IPS DF 6.9 (cell line): ENCODE data around the gene MLN.

Experiments
- DNase-seq: peaks from one replicate; pipeline ENCODE4 v3.0.0-alpha.2; 2013; ENCODE audit warnings: low read depth, low spot score
- H3K27ac ChIP-seq: one replicate; pipeline ENCODE4 v1.5.1; 2013; ENCODE audit warnings: low read length, control low read depth
- H3K27me3 ChIP-seq: 2 replicates; pipeline ENCODE4 v1.6.1; 2013; ENCODE audit warnings: mild to moderate bottlenecking, low read length; ENCODE audit not compliant: control insufficient read depth, insufficient read depth
- H3K36me3 ChIP-seq: 2 replicates; pipeline ENCODE4 v1.6.1; 2013; ENCODE audit warnings: low read length; ENCODE audit not compliant: control insufficient read depth, insufficient read depth
- H3K4me1 ChIP-seq: 2 replicates; pipeline ENCODE4 v1.6.1; 2013; ENCODE audit warnings: low read length; ENCODE audit not compliant: control insufficient read depth, insufficient read depth
- H3K4me3 ChIP-seq: 2 replicates; pipeline ENCODE4 v1.5.1; 2013; ENCODE audit warnings: mild to moderate bottlenecking, low read length
- H3K9me3 ChIP-seq: 2 replicates; pipeline ENCODE4 v1.6.1; 2013; ENCODE audit warnings: low read length, inconsistent platforms; ENCODE audit not compliant: control insufficient read depth, insufficient read depth
- WGBS: extraction: QIAGEN DNeasy Blood & Tissue Kit; methylation state at CpG from one replicate; pipeline ENCODE4 v1.1.7; 2013; ENCODE audit warnings: mixed read lengths, missing lambda C conversion rate; ENCODE audit not compliant: insufficient read length, insufficient coverage; 5-methylcytosine and 5-hydroxymethylcytosine counted together

Gene MLN

GRCh38 chr6:33800248-33800969, 3.4 kb downstream of the MLN start:
- H3K4me1 ChIP-seq, result peaks cover 5% of the 10 kb centered on the region; the same call in 1 of the 2 replicates
- no peak overlapping the region for H3K4me3 ChIP-seq
- H3K27ac ChIP-seq, result no peak overlapping the region
- H3K9me3 ChIP-seq, result no peaks in the 10 kb centered on the region
- H3K36me3 ChIP-seq, result no peaks in the 10 kb centered on the region; the same call in 1 of the 2 replicates
- H3K27me3 ChIP-seq, result no peaks in the 10 kb centered on the region
- WGBS, result no CpG with 5 or more reads among the region's 13 CpGs
- no peak for DNase-seq

- Histone ChIP-seq H3K27ac (no peak overlapping the region), H3K9me3 (no peaks in the 10 kb centered on the region), H3K4me3 (no peak overlapping the region), H3K27me3 (no peaks in the 10 kb centered on the region), H3K36me3 (no peaks in the 10 kb centered on the region; the same call in 1 of the 2 replicates), H3K4me1 (peaks cover 12% of the 10 kb centered on the region)
- no peak for DNase-seq
- no CpG with 5 or more reads among the region's 4 CpGs for WGBS
Measured at GRCh38 chr6:33799454-33800113, 4.2 kb downstream of the MLN start.

GRCh38 chr6:33798343-33798848, 5.4 kb downstream of the MLN start:
- no peak for DNase-seq
- no peak overlapping the region for H3K27ac ChIP-seq
- no peaks in the 10 kb centered on the region for H3K27me3 ChIP-seq
- no CpG with 5 or more reads among the region's 13 CpGs for WGBS
- no peaks in the 10 kb centered on the region; the same call in 1 of the 2 replicates for H3K36me3 ChIP-seq
- peaks cover 12% of the 10 kb centered on the region for H3K4me1 ChIP-seq
- H3K9me3 ChIP-seq, result no peaks in the 10 kb centered on the region
- H3K4me3 ChIP-seq, result no peak overlapping the region

GRCh38 chr6:33797626-33798342, 6.0 kb downstream of the MLN start:
- no peaks in the 10 kb centered on the region for H3K27me3 ChIP-seq
- peaks cover 12% of the 10 kb centered on the region for H3K4me1 ChIP-seq
- no peak overlapping the region for H3K4me3 ChIP-seq

GRCh38 chr6:33794910-33795623, 8.7 kb downstream of the MLN start:
- WGBS, result no CpG with 5 or more reads among the region's 14 CpGs
- H3K27ac ChIP-seq, result no peak overlapping the region
- no peaks in the 10 kb centered on the region for H3K36me3 ChIP-seq
- no peaks in the 10 kb centered on the region for H3K9me3 ChIP-seq
- peaks cover 19% of the 10 kb centered on the region for H3K4me1 ChIP-seq
- no peaks in the 10 kb centered on the region for H3K27me3 ChIP-seq
- H3K4me3 ChIP-seq, result no peak overlapping the region
- no peak for DNase-seq

More at GRCh38 chr6:33797626-33798342, 6.0 kb downstream of the MLN start:
- DNase-seq, result no peak
- Histone ChIP-seq H3K36me3 (no peaks in the 10 kb centered on the region; the same call in 1 of the 2 replicates), H3K27ac (no peak overlapping the region), H3K9me3 (no peaks in the 10 kb centered on the region)
- no CpG with 5 or more reads among the region's 10 CpGs for WGBS

- H3K9me3 ChIP-seq, result no peaks in the 10 kb centered on the region
- no CpG with 5 or more reads among the region's 10 CpGs for WGBS
- no peak overlapping the region for H3K27ac ChIP-seq
- DNase-seq, result no peak
- no peak overlapping the region for H3K4me3 ChIP-seq
- H3K27me3 ChIP-seq, result no peaks in the 10 kb centered on the region
- H3K36me3 ChIP-seq, result no peaks in the 10 kb centered on the region
- H3K4me1 ChIP-seq, result peaks cover 22% of the 10 kb centered on the region
Measured at GRCh38 chr6:33792981-33793380, 10.8 kb downstream of the MLN start.

- Histone ChIP-seq H3K27ac (no peak overlapping the region), H3K4me3 (no peak overlapping the region), H3K4me1 (peaks cover 22% of the 10 kb centered on the region), H3K9me3 (no peaks in the 10 kb centered on the region), H3K36me3 (no peaks in the 10 kb centered on the region), H3K27me3 (no peaks in the 10 kb centered on the region)
- WGBS, result no CpG with 5 or more reads among the region's 7 CpGs
- no peak for DNase-seq
Measured at GRCh38 chr6:33791620-33792019, 12.2 kb downstream of the MLN start.

GRCh38 chr6:33790910-33791309, 12.9 kb downstream of the MLN start:
- H3K9me3 ChIP-seq, result no peaks in the 10 kb centered on the region
- peaks cover 22% of the 10 kb centered on the region for H3K4me1 ChIP-seq
- H3K27me3 ChIP-seq, result no peaks in the 10 kb centered on the region

GRCh38 chr6:33790379-33790778, 13.4 kb downstream of the MLN start:
- no peak overlapping the region for H3K27ac ChIP-seq
- no peaks in the 10 kb centered on the region for H3K27me3 ChIP-seq
- WGBS, result no CpG with 5 or more reads among the region's 2 CpGs
- H3K36me3 ChIP-seq, result no peaks in the 10 kb centered on the region
- DNase-seq, result no peak
- H3K4me1 ChIP-seq, result peaks cover 19% of the 10 kb centered on the region
- H3K4me3 ChIP-seq, result no peak overlapping the region
- H3K9me3 ChIP-seq, result no peaks in the 10 kb centered on the region

More at GRCh38 chr6:33790910-33791309, 12.9 kb downstream of the MLN start:
- H3K36me3 ChIP-seq, result no peaks in the 10 kb centered on the region
- no CpG with 5 or more reads among the region's 5 CpGs for WGBS
- H3K4me3 ChIP-seq, result no peak overlapping the region
- no peak for DNase-seq
- no peak overlapping the region for H3K27ac ChIP-seq

- Histone ChIP-seq H3K9me3 (no peaks in the 10 kb centered on the region), H3K4me3 (no peak overlapping the region), H3K36me3 (no peaks in the 10 kb centered on the region), H3K27me3 (no peaks in the 10 kb centered on the region), H3K27ac (no peak overlapping the region), H3K4me1 (peaks cover 12% of the 10 kb centered on the region; the same call in 1 of the 2 replicates)
- no peak for DNase-seq
- no CpG with 5 or more reads among the region's 11 CpGs for WGBS
Measured at GRCh38 chr6:33789550-33789895, 14.3 kb downstream of the MLN start.
